MCF 10A (cell line): ENCODE results near the gene LMX1B. TPM values are rescaled to one million over a fixed set of nuclear protein-coding genes. Genes with fewer than 3 reads are reported as not detected.
A peak's percentile ranks its signal among the peaks of the same experiment; 100 is the strongest.

Source experiments
- BruUV-seq: library from RNA; stranded (reverse); fragments of 400-500 nt; replicated peaks from 2 replicates; lab custom pipeline; 2021; lab: Mats Ljungman, UMichigan
- CTCF ChIA-PET: fragments of 300-600 bp; sonication (Branson Sonifier 250); formaldehyde crosslinking; extraction: SDS; loops from one replicate; lab custom pipeline; 2021; ENCODE audit warnings: antibody characterized with exemption, inconsistent platforms; lab: Yijun Ruan, JAX
- POLR2A ChIA-PET: fragments of 300-600, 350-650 bp; sonication (Branson Sonifier 250); formaldehyde crosslinking; extraction: SDS; loops from one replicate; lab custom pipeline; 2020; ENCODE audit warnings: antibody characterized with exemption, inconsistent platforms; lab: Yijun Ruan, JAX
- DNase-seq: peaks from one replicate; pipeline ENCODE4 v3.0.0-alpha.2; 2018; ENCODE audit not compliant: unreplicated experiment
- H3K27ac Mint-ChIP-seq: one replicate; pipeline ENCODE4 v1.8.0; 2022; ENCODE audit warnings: mild to moderate bottlenecking, low read depth, mixed read lengths; ENCODE audit not compliant: unreplicated experiment
- H3K27me3 Mint-ChIP-seq: one replicate; pipeline ENCODE4 v1.8.0; 2022; ENCODE audit warnings: mixed read lengths; ENCODE audit not compliant: insufficient read depth, unreplicated experiment
- H3K36me3 Mint-ChIP-seq: one replicate; pipeline ENCODE4 v1.8.0; 2022; ENCODE audit warnings: mild to moderate bottlenecking, moderate library complexity, mixed read lengths; ENCODE audit not compliant: insufficient read depth, unreplicated experiment
- H3K4me1 Mint-ChIP-seq: one replicate; pipeline ENCODE4 v1.8.0; 2022; ENCODE audit warnings: mixed read lengths; ENCODE audit not compliant: insufficient read depth, unreplicated experiment
- H3K4me3 Mint-ChIP-seq: one replicate; pipeline ENCODE4 v1.8.0; 2022; ENCODE audit warnings: mild to moderate bottlenecking, moderate library complexity, mixed read lengths; ENCODE audit not compliant: unreplicated experiment
- H3K9me3 Mint-ChIP-seq: one replicate; pipeline ENCODE4 v1.8.0; 2022; ENCODE audit warnings: mixed read lengths; ENCODE audit not compliant: unreplicated experiment
- CTCF ChIP-seq: fragments of 200-600 bp; IDR thresholded peaks from one replicate; pipeline ENCODE4 v1.8.0; 2022; ENCODE audit warnings: antibody characterized with exemption, mild to moderate bottlenecking; ENCODE audit not compliant: unreplicated experiment
- intact Hi-C: fragments of 100-400 bp; cut with micrococcal nuclease; formaldehyde crosslinking; loops from 2 replicates; pipeline ENCODE4 v1.14.1; 2022
- total RNA-seq: library from RNA; stranded (reverse); gene quantifications from 2 replicates; pipeline ENCODE4 v1.2.3, GENCODE V29; 2022

The LMX1B gene
- total RNA-seq, 1 experiment from 2014 or later: 3.4 TPM

DNA sequence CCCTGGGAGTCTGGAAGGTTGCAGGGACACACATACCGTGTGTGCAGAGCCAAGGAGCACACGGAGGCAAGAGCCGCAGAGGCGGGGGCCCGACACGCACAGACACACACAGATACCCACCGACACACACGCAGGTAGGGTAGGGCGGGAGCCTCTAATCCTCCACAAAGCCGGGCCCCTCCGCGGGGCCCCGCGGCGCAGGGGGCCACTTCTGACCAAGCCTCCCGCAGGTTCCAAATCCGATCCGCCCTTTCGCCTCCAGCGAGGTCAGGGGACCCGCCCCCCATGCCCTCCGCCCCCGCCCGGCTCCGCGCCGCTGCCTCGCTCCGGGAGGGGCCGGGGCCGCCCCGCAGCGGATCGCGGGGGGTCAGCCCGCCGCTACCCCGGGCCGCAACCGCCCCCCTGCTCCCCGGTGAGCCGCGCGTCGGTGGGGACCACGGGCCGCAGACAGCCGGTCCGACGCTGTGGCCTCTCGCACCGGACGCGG, 1.4 kb upstream of the LMX1B start:
- no peak overlapping the region for H3K27ac Mint-ChIP-seq
- intact Hi-C loops: loop anchor here (5.0 kb wide), 1 partner anchor 80 kb away; no protein-coding TSS in a partner anchor

GRCh38 chr9:126612813-126613641, 701 bp upstream of the LMX1B start:
- POLR2A ChIA-PET: interaction anchor here (0.6 to 3.0 kb wide), 5 partner anchors 19 to 189 kb away, joined by 3 to 14 read pairs (median 6); no protein-coding TSS in a partner anchor
- H3K9me3 Mint-ChIP-seq: no peaks in the 10 kb centered on the region
- H3K36me3 Mint-ChIP-seq: no peaks in the 10 kb centered on the region
- H3K4me3 Mint-ChIP-seq: peak overlapping the region; percentile 61
- BruUV-seq: no TSS peak
- intact Hi-C loops: loop anchor here (5.0 kb wide), 1 partner anchor 79 kb away; no protein-coding TSS in a partner anchor
- peaks cover 6% of the 10 kb centered on the region for H3K4me1 Mint-ChIP-seq
- DNase-seq: peak; percentile 2
- H3K27me3 Mint-ChIP-seq: peaks cover 14% of the 10 kb centered on the region
- no peak overlapping the region for H3K27ac Mint-ChIP-seq
- CTCF ChIA-PET: interaction anchor here (0.9 to 1.6 kb wide), 5 partner anchors 14 to 113 kb away, joined by 3 to 7 read pairs (median 4); no protein-coding TSS in a partner anchor
- TF ChIP-seq CTCF: no peak

More for the DNA sequence above, 1.4 kb upstream of the LMX1B start:
- no peak for TF ChIP-seq CTCF
- peak; percentile 21 for DNase-seq
- H3K4me3 Mint-ChIP-seq: peak overlapping the region; percentile 2
- H3K36me3 Mint-ChIP-seq: no peaks in the 10 kb centered on the region
- ChIA-PET CTCF (interaction anchor here (0.5 to 1.6 kb wide), 12 partner anchors 10 to 251 kb away, joined by 3 to 7 read pairs (median 4); no protein-coding TSS in a partner anchor), POLR2A (interaction anchor here (1.1 to 3.0 kb wide), 2 partner anchors 92 to 190 kb away, joined by 6 to 14 read pairs; no protein-coding TSS in a partner anchor)
- no TSS peak for BruUV-seq
- H3K27me3 Mint-ChIP-seq: peaks cover 14% of the 10 kb centered on the region
- H3K4me1 Mint-ChIP-seq: peaks cover 6% of the 10 kb centered on the region
- H3K9me3 Mint-ChIP-seq: no peaks in the 10 kb centered on the region

- CTCF ChIA-PET: interaction anchor here (1.5 to 1.6 kb wide), 2 partner anchors 76 to 90 kb away, joined by 3 to 7 read pairs; no protein-coding TSS in a partner anchor
- Mint-ChIP-seq H3K4me1 (peaks cover 6% of the 10 kb centered on the region), H3K36me3 (no peaks in the 10 kb centered on the region), H3K9me3 (no peaks in the 10 kb centered on the region), H3K27ac (no peak overlapping the region), H3K4me3 (peak overlapping the region; percentile 65), H3K27me3 (peaks cover 14% of the 10 kb centered on the region)
- TF ChIP-seq CTCF: no peak
- no TSS peak for BruUV-seq
- intact Hi-C loops: loop anchor here (5.0 kb wide), 1 partner anchor 78 kb away; no protein-coding TSS in a partner anchor
- no peak for DNase-seq
- POLR2A ChIA-PET: interaction anchor here (1.3 kb wide), 1 partner anchor 175 kb away, joined by 9 read pairs; no protein-coding TSS in a partner anchor
These were observed 343 bp downstream of the LMX1B start for GRCh38 chr9:126614088-126614454.
